CD14-positive monocyte (primary cell): ENCODE results near the gene BET1. TPM values are rescaled to one million over a fixed set of nuclear protein-coding genes. Genes with fewer than 3 reads are reported as not detected.

ENCODE experiments used
- DNase-seq, 3 donors: peaks; one replicate each; pipeline ENCODE4 v3.0.0-alpha.2; 2011 to 2022
- H2AFZ ChIP-seq: 2 replicates; pipeline ENCODE4 v1.6.0; 2012; ENCODE audit warnings: mild to moderate bottlenecking, low read depth, low read length, inconsistent platforms; ENCODE audit not compliant: insufficient read depth, poor library complexity, severe bottlenecking
- H3K27ac ChIP-seq, 2 donors: 1 replicate in 1 of 2; 2 replicates in 1 of 2; pipeline ENCODE4 v1.5.1; 2012 to 2013; ENCODE audit warnings: low read length in 2 of 2, control low read depth in 1 of 2, inconsistent platforms in 1 of 2, low read depth in 1 of 2, mild to moderate bottlenecking in 1 of 2
- H3K27me3 ChIP-seq, 2 donors: one replicate each; pipeline versions ENCODE4 v1.6.0 to v1.6.1; 2011 to 2013; ENCODE audit warnings: low read length in 2 of 2; ENCODE audit not compliant: control insufficient read depth in 2 of 2, insufficient read depth in 2 of 2
- H3K36me3 ChIP-seq, 2 donors: replicated peaks in 1 of 2; 1 replicate in 1 of 2; 2 replicates in 1 of 2; pipeline versions ENCODE4 v1.5.1 to v1.6.1; 2012 to 2013; ENCODE audit warnings: low read length in 2 of 2, control low read depth in 1 of 2, inconsistent platforms in 1 of 2, mild to moderate bottlenecking in 1 of 2; ENCODE audit not compliant: insufficient read depth in 2 of 2, control insufficient read depth in 1 of 2
- H3K4me1 ChIP-seq, 2 donors: 1 replicate in 1 of 2; 2 replicates in 1 of 2; pipeline versions ENCODE4 v1.5.1 to v1.6.1; 2012 to 2013; ENCODE audit warnings: low read length in 2 of 2, control low read depth in 1 of 2, inconsistent platforms in 1 of 2, mild to moderate bottlenecking in 1 of 2, moderate library complexity in 1 of 2; ENCODE audit not compliant: insufficient read depth in 2 of 2, control insufficient read depth in 1 of 2
- H3K4me2 ChIP-seq: replicated peaks from 2 replicates; pipeline ENCODE3; 2012; ENCODE audit warnings: low read length, moderate library complexity, mild to moderate bottlenecking; ENCODE audit not compliant: poor library complexity, severe bottlenecking; ENCODE audit errors: extremely low read depth
- H3K4me3 ChIP-seq, 3 experiments: fragments of 200-600 bp in 1 of 3; sonication (generic) in 1 of 3; replicated peaks in 1 of 3; 1 replicate in 2 of 3; 2 replicates in 1 of 3; pipeline ENCODE4 v1.5.1; 2011 to 2013; ENCODE audit warnings: low read length in 3 of 3, mild to moderate bottlenecking in 3 of 3, control low read depth in 2 of 3, low read depth in 2 of 3, inconsistent platforms in 1 of 3, moderate library complexity in 1 of 3
- H3K79me2 ChIP-seq: 2 replicates; pipeline ENCODE4 v1.6.0; 2012; ENCODE audit warnings: mild to moderate bottlenecking, control low read depth, inconsistent platforms, low read length, moderate library complexity; ENCODE audit not compliant: insufficient read depth
- H3K9ac ChIP-seq: 2 replicates; pipeline ENCODE4 v1.6.0; 2017; ENCODE audit warnings: low read length, mild to moderate bottlenecking; ENCODE audit not compliant: insufficient read depth, poor library complexity, severe bottlenecking
- H3K9me3 ChIP-seq, 2 donors: replicated peaks in 1 of 2; 1 replicate in 1 of 2; 2 replicates in 1 of 2; pipeline versions ENCODE4 v1.5.1 to v1.6.1; 2012 to 2013; ENCODE audit warnings: low read length in 2 of 2, control low read depth in 1 of 2; ENCODE audit not compliant: control insufficient read depth in 1 of 2, insufficient read depth in 1 of 2
- H4K20me1 ChIP-seq: 2 replicates; pipeline ENCODE4 v1.6.0; 2012; ENCODE audit warnings: mild to moderate bottlenecking, low read length, control low read depth, moderate library complexity; ENCODE audit not compliant: insufficient read depth
- H3K27ac Mint-ChIP-seq, 7 donors: one replicate each; pipeline ENCODE4 v1.8.0; 2020; ENCODE audit warnings: mild to moderate bottlenecking in 7 of 7, mixed read lengths in 7 of 7, moderate library complexity in 6 of 7, inconsistent platforms in 2 of 7
- H3K27me3 Mint-ChIP-seq, 3 donors: one replicate each; pipeline ENCODE4 v1.8.0; 2021 to 2022; ENCODE audit warnings: low read depth in 3 of 3, mild to moderate bottlenecking in 3 of 3, mixed read lengths in 3 of 3, moderate library complexity in 3 of 3, inconsistent platforms in 1 of 3
- H3K36me3 Mint-ChIP-seq, 2 donors: one replicate each; pipeline ENCODE4 v1.8.0; 2020; ENCODE audit warnings: mixed read lengths in 2 of 2, inconsistent platforms in 1 of 2, mild to moderate bottlenecking in 1 of 2
- H3K4me1 Mint-ChIP-seq: one replicate; pipeline ENCODE4 v1.8.0; 2020; ENCODE audit warnings: mild to moderate bottlenecking, mixed read lengths
- H3K4me3 Mint-ChIP-seq, 2 donors: one replicate each; pipeline ENCODE4 v1.8.0; 2020; ENCODE audit warnings: mild to moderate bottlenecking in 2 of 2, mixed read lengths in 2 of 2, moderate library complexity in 1 of 2
- H3K9me3 Mint-ChIP-seq, 7 donors: one replicate each; pipeline ENCODE4 v1.8.0; 2020 to 2022; ENCODE audit warnings: mixed read lengths in 7 of 7, mild to moderate bottlenecking in 6 of 7, moderate library complexity in 6 of 7, inconsistent platforms in 2 of 7
- CTCF ChIP-seq: fragments of 200-600 bp; IDR thresholded peaks from one replicate; pipeline ENCODE4 v1.8.0; 2022; ENCODE audit warnings: antibody characterized with exemption, mild to moderate bottlenecking
- WGBS: methylation state at CpG from one replicate; pipeline ENCODE4 v1.1.5; 2013; ENCODE audit warnings: missing lambda C conversion rate; ENCODE audit not compliant: insufficient coverage; 5-methylcytosine and 5-hydroxymethylcytosine counted together
- intact Hi-C, 2 donors: fragments of 100-400 bp; cut with micrococcal nuclease; formaldehyde crosslinking; loops; one replicate each; pipeline versions ENCODE4 v1.15.0 to v1.15.1; 2023
- polyA plus RNA-seq, 3 donors: library from polyadenylated mRNA; depleted of rRNA in 1 of 3; unstranded in 2 of 3; stranded (reverse) in 1 of 3; fragments of 300-500 nt in 2 of 3; fragments of >200 nt in 1 of 3; fragmentation: Illumina TruSeq in 2 of 3; gene quantifications; 1 replicate in 2 of 3; 2 replicates in 1 of 3; pipeline ENCODE4 v1.2.3, GENCODE V29; 2012 to 2021

The BET1 gene
- polyA plus RNA-seq, 3 donors = 5.4 to 14.1 (median 8.2) TPM

- Histone ChIP-seq H2AFZ (no peak overlapping the region), H3K36me3 (no peaks in the 10 kb centered on the region), H3K27me3 (peaks cover 0 to 5% of the 10 kb centered on the region in 2 donors), H3K4me2 (no peak overlapping the region), H3K27ac (no peak overlapping the region), H3K9me3 (peaks cover 0 to 5% of the 10 kb centered on the region in 2 donors), H3K9ac (no peak overlapping the region), H3K4me3 (no peak overlapping the region), H3K79me2 (no peaks in the 10 kb centered on the region), H4K20me1 (no peaks in the 10 kb centered on the region), H3K4me1 (no peaks in the 10 kb centered on the region)
- TF ChIP-seq CTCF = no peak
- no peak overlapping the region for H3K27ac Mint-ChIP-seq
- H3K4me3 Mint-ChIP-seq = no peak overlapping the region
- DNase-seq = no peak
- H3K4me1 Mint-ChIP-seq = no peaks in the 10 kb centered on the region
- peaks cover 0 to 9% (median 3%) of the 10 kb centered on the region in 7 donors for H3K9me3 Mint-ChIP-seq
- peaks cover 2 to 14% (median 4%) of the 10 kb centered on the region in 3 donors for H3K27me3 Mint-ChIP-seq
- intact Hi-C loops = no loop called here
- no peaks in the 10 kb centered on the region for H3K36me3 Mint-ChIP-seq
Observed at GRCh38 chr7:94015538-94015937, 11.4 kb upstream of the BET1 start.

GRCh38 chr7:94012746-94013145, 8.6 kb upstream of the BET1 start:
- Histone ChIP-seq H3K27me3 (peaks cover 0 to 6% of the 10 kb centered on the region in 2 donors), H3K4me1 (no peaks in the 10 kb centered on the region), H2AFZ (no peak overlapping the region), H3K4me2 (no peak overlapping the region), H3K9ac (no peak overlapping the region), H3K27ac (no peak overlapping the region), H3K4me3 (no peak overlapping the region), H4K20me1 (no peaks in the 10 kb centered on the region), H3K79me2 (no peaks in the 10 kb centered on the region), H3K9me3 (peaks cover 0 to 5% of the 10 kb centered on the region in 2 donors), H3K36me3 (no peaks in the 10 kb centered on the region)
- Mint-ChIP-seq H3K9me3 (peaks cover 0 to 9% (median 3%) of the 10 kb centered on the region in 7 donors), H3K36me3 (no peaks in the 10 kb centered on the region), H3K27me3 (peaks cover 2 to 17% (median 4%) of the 10 kb centered on the region in 3 donors), H3K4me1 (no peaks in the 10 kb centered on the region), H3K27ac (no peak overlapping the region), H3K4me3 (no peak overlapping the region)
- no peak for TF ChIP-seq CTCF
- no peak for DNase-seq
- WGBS = 83% methylated on average over 1 of the region's 1 CpG
- intact Hi-C loops = no loop called here
